Activated CD8-positive, alpha-beta memory T cell treated with anti-CD3 and anti-CD28 coated beads for 48 hours (primary cell): Measurements from ENCODE around the gene TMEM132D.

ENCODE experiments used
- DNase-seq, 3 experiments: peaks; one replicate each; pipeline ENCODE4 v3.0.0-alpha.2; 2020; ENCODE audit warnings: low read depth in 2 of 3, low spot score in 2 of 3

The TMEM132D gene

DNA sequence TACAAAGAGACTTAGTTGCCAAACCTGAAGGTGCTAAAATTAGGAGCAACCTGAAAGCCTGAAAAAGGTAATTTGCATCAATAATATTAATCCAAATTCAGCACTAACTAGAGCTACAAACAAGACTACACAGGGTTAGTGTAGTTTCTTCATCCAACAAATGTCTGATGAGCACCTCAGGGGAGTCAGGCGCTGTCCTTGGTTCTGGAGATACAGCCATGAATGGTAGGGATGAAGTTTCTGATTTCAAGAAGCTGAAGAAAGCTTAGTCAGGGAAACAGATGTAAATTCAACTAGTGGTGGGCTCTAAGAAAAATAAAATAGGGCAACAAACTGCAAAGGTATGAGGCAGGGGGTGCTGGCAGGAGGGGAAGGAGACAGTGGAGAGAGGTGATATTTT, 784.3 kb downstream of the TMEM132D start:
- no peak for DNase-seq

DNA sequence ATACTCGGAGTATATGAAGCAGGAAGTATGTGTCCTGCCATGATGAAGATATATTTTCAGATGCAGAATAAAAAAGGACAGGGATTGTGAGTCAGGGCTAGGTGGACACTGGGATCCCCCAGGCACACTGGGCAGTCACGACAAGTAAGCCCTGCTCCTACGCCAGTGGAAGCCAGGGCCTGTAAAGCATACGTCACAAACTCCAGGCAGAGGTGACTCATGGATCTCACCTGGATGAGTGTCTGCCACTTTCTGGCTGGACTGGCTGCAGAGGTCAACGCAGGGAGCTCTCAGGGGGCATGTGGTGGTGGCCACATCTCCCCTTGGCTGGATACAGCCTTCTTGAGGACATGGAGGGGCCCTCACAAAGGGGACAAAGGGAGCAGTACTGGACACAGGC, 788.3 kb downstream of the TMEM132D start:
- DNase-seq: no peak

DNA sequence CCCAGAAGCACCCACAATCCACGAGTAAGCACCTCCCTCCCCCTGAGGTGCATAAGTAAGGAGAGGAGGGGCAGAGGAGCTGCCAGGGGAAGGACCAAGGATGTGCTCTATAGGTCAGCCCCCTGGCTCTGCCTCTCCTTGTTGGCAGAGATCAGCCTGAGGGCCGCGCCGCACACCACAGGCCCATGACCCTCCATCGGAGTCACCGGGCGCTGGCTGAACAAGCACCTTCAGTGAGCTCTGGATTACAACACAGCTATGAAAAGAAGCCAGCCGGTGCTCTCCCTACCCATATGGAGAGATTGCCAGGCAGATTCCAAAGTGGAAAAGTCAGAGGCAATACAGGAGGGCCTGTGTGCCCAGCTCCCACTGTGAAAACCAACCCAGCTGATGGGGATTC, 793.2 kb downstream of the TMEM132D start:
- no peak for DNase-seq

DNA sequence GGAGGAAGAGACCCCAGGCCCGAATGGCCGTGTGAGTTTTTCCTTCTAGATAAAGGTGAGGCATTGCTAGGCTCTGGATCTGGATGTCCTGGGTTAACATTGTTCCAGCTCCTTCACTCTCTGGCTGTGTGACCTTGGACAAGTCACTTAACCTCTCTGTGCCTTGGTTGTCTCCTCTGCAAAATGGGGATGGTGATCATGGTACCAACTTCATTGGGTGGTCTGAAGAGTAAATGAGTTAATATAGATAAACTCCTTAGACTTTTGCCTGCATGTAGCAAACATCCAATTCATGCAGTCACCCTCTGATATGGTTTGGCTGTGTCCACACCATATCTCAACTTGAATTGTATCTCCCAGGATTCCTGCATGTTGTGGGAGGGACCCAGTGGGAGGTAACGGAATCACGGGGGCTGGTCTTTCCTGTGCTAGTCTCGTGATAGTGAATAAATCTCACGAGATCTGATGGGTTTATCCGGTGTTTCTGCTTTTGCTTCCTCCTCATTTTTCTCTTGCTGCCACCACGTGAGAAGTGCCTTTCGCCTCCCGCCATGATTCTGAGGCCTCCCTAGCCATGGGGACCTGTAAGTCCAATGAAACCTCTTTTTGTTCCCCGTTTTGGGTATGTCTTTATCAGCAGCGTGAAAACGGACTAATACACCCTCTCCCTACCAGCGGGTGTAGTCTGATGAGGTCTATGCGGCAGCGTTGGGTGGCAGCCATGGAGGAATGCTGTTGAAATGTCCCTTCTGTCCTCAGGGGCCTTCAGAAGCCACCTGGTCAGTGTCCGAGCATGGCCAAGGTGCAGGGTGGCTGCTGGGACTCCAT, 794.4 kb downstream of the TMEM132D start:
- DNase-seq: no peak

DNA sequence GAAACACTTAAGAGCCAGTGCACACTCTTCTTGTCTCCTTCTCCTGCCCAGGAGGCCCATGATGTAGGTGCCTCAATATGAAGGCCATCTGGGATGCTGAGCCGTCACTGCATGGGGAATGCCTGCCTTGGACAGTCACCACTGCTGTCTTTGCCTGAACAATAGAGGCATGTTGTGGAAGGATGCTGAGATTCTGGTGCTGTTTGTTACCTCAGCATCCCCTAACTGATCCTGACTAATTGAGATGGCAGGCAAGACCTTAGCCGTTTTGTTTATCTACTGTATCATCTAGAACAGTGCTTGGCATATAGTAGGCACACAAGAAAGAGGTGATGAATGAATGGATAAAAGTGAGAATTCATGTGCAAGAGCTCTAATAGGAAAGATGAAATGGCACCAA, 797.1 kb downstream of the TMEM132D start:
- DNase-seq: no peak

DNA sequence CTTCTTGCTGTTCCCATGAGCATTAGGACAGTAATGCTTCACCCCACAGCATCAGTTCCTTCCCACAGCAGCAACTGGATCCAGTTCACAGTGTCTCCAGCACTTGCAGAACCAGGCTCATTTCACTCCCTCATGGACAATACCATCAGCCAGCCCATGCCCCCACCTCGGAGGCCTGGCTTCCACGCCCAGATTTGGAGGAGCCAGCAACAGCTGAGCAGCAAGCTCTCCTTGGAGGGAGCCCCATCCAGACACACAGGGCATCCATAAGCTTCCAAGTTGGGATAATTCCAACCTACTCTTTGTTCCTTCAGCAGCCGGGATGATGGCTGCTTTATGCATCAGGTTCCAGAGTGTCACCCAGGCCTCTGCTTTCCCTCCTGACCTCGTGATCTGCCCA, 800.6 kb downstream of the TMEM132D start:
- no peak for DNase-seq

DNA sequence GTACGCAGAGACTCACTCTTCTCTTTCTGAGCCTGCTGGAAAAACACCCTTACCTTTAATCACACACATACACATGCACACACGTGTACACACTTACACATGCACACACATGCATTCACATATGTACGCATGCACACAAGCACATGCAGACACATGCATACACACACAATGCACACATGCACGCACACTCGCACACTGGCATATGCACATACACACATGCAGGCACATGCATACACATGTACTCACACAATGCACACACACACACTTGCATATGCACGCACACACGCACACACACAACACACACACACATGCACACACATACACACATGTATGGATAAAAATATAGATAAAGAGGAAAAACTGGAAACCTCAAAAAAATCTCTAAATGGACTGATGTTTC, 801.6 kb downstream of the TMEM132D start:
- no peak for DNase-seq

DNA sequence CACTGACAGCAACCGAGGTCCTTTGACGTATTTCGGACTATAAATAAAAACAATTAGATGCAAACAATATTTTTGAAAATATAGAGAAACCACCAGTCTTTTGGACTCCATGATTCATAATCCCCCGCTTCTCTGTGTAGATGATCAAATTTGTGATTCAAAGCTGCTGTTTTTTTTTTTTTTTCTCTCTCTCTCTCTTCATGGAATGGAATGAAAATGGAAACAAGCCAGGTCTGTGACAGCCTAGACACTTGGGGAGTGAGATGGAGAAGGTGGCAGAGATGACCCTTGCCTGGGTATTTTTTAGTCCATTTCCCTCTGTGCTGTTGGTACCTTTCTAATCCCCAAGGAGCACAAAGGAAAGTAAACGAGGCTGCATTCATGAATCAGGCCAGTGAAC, 802.0 kb downstream of the TMEM132D start:
- DNase-seq: no peak

DNA sequence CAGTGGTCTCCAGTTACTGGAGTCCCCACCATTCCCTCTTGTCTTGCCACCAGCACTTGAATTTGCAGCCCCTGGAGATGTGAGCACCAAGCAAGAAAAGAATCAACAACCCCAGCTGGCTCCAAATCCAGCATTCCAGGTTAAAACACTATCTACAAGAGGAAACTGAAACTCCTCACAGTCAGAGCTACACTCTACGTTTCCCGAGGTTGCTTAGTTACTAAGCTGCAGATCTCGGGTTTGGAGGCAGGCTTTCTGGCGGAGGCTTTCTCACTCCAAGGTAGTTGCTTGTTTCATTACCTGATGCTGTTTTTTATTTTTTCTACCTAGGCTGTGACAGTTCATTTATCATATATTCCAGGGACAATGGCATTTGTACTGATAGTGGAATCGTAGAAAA, 802.4 kb downstream of the TMEM132D start:
- DNase-seq: no peak

DNA sequence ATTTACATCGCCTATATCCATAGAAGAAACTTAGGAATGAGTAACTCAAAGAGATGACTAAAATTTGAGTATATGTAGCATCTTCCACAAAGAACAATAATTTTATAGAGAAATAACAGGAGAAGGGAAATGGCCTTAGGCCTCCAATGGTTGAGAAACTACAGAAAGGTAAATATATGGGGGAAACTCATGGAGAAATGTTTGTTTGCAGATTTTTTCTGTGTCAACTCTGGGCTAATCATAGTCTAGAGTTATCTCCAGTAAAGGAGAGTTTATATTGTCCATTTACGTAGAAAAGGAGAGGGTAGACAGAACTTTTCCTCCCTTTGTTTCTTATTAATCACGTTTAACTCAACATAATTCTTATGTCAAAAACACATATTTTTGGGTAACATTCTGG, 806.4 kb downstream of the TMEM132D start:
- no peak for DNase-seq

DNA sequence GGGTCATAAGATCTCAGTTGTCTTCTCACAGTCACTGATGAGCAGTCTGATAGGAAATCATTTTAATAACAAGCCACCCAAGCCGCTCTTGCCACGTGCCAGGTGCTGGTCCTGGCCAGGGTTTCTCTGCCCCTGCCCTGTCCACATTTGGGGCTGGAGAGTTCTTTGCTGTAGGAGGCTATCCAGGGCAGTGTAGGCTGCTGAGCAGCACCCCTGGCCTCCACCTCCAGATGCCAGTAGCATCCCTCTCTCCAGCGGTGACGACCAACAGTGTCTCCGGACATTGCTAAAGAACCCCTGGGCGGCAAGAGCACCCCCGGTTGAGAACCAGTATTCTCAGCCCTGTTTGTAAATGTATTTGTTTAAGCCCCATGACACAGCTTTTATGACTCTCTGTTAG, 806.9 kb downstream of the TMEM132D start:
- DNase-seq: no peak

DNA sequence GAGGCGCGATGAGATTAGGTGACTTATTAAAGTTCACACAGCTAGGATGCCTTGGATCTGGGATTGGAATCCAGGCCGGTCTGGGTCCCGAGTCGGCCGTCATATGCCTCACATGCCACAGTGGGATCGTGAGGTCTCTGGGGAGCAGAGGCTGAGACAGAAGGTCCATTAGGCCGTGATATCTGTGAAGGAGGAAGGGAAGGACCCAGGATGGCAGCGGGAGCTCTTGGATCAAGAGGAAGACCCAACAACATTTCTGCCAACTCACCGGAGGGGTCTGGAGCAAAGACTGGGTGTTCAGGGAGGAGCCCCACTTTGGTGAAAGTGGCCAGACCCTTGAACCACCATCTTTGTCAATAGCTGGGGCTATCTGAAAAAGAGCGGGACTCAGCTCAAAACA, 807.6 kb downstream of the TMEM132D start:
- DNase-seq: no peak

DNA sequence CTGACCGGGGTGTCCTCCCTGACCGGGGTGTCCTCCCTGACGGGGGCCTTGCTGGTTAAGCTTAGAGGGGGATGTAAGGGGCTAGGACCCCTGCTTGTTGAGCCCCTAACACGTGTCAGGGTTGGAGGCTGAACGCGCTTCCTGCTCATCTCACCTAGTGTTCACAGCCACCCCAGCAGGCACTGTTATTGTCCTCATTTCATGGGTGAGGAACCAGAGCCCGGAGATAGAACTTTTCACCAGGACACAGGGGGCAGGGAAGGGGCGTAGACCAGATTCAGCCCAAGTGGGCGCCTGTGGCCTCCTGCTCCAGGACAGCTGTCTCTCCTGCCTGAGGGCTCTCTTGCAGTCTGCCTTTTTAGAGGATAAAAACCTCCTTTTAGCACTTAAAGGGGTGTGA, 814.2 kb downstream of the TMEM132D start:
- no peak for DNase-seq

DNA sequence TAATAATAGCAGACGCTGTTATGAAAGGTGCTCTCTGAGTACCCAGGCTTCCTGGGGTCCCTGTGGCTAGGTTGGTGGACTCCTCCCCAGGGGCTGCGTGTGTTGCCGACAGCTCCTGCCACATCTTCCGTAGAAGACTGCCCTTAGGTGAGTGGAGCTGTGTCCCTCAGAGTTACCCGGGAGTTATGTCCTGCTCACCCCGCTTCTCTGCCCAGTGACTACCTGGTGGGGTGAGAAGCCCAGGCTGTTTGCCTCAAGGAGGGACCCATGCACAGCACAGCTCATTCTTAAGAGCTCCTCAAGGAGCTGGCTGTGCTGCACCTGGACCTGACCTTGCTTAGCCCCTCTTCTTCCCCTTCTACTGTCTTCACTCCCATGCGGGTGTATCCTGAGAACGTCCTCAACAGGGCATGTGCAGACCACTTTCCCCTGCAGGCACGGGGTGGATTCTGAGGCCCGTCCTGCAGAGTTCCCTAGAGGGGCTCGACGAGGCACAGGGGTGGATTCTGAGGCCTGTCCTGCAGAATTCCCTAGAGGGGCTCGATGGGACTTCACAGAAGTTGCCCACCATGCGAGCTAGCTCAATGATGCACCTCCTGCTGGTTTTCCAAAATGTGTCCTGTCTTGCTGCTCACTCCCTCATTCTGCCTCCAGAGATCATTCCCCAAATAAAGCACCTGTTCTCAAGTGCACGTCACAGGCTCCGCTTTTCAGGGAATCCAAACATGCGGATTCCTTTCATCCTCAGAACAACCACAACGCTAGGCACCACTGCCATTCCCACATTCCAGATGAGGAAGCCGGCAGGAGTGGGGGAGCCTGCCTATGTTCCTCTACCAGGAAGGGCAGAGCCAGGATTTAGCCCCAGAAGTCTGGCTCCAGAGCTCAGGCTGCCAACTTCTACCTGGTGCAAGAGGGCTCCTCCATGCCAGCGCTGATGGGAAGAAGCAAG, 818.7 kb downstream of the TMEM132D start:
- no peak for DNase-seq

DNA sequence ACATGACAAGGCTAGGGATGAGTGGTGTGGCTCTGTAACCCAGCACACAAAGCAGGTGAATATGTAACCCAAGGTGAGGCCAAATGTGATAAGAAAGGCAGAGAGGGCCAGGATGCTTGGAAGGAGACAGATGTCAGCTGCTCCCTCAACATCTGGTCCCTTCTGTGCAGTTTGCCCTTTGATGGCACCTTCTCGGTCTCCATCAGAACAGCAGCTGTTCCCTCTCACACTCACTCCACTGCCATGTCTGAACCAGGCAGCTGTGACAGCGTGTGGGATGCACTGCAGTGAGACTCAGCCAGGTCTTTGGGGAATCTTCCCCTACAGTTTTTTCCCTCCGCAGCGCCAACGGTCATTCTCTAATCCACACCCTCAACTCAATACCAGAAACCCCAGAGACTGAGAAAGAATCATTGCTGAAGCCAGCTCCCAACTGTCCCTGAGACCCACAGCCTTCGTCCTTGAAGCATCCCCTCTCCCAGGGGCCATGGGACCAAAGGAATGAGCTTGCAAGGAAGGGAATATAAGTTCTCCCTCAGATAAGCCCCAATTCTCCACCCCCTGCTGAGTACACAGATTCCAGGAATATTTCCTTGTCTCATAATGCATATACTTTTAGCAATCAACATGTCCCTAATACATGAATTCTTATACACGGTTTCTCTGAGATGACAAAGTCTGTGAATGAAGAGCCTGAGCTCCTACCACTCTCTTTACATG, 820.5 kb downstream of the TMEM132D start:
- no peak for DNase-seq

DNA sequence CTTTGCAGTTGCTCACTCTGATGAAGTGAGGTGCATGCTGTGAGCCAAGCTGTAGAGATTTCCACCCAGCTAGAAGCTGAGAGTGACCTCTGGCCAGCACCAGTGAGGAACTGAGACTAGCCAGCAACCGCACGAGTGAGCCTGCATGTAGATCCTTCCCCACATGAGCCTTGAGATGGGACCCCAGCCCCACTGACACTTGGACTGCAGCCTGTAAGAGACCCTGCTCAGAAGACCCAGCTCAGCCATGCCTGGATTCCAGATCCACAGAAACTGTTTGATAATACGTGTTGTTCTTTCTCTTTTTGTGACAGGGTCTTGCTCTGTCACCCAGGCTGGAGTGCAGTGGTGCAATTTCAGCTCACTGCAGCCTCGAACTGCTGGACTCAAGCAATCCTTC, 821.4 kb downstream of the TMEM132D start:
- no peak for DNase-seq

DNA sequence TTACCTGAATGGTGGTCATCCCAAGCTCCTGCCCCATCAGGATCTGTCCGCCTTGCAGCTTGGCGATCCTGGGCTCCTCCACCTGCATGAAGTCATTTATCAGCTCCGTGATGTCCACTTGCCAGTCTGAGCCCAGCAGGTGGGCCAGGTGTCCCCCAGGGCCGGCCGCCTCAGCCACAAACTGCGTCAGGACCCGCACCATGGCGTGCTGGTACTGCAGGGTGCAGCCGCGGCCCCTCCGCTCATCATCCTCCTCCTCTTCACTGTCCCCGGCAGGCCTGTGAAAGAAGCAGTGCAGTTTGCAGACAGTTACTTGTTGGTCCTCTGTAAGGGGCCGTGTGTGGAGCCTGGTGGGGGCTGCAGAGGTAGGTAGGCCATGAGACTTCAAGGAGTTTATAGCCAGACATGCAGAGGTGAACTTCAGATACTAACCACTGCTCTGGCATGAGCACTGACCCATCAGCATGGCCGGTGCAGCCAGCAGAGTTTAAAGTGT, 822.0 kb downstream of the TMEM132D start:
- no peak for DNase-seq

DNA sequence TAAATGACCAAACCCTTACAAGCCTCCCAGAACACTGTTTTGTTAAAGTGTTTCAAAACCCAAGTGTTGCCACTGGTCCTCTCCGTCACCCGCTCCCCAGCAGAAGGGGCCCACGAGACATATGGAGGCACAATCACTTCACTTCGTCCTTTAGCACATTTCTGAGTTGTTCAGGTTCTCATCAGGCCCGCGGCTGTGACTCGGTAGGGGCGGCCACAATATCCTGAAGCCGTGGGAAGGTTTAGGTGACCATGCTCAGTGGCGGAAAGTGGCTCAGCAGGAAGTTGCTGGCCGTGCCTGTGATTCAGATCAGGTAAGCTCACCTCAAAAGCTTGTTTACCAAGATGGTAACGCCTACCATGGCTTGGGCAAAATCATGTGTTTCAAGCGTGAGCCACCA, 823.0 kb downstream of the TMEM132D start:
- DNase-seq: no peak

DNA sequence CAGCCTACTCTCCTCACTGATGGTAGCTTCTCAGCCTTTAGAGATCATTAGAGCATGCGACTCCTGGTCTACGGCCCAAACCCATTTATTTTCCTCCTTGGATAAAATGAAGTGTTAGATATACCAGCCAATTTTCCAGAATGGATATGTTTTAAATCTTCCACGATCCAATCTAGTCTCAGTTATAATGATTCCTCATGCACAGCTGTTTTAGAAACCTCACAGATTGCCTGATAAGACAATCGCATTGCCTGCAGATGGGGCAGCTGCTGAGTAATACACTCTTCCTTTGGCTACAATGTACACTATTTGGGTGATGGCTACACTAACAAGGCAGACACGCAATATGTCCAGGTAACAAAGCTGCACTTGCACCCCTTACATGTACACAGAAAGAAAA, 823.4 kb downstream of the TMEM132D start:
- no peak for DNase-seq

DNA sequence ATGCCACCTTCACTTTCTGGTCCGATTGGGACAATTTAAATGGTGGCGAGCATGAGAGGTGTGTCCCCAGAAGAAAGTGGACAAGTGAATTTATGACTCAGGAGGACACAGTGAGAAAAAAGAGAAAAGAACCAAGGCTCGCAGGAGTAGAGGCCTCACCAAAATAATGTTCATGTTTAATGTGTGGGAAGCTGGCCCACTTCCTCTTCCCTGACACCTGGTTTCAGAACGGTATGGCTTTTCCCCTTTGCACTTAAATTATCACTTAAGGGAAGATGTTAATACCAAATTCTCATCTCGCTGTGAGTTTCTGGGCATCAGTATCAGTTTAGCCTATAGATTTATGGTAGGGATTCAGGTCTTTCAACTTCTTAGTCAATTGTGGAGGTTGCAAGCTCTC, 824.1 kb downstream of the TMEM132D start:
- DNase-seq: no peak
